Neuron (in vitro differentiated cells): ENCODE data around the gene ZMYND12.
A peak's percentile ranks its signal among the peaks of the same experiment; 100 is the strongest.
"Not testable (repeated sequence)": the region's sequence is repeated elsewhere in the genome, so short reads cannot be mapped to it uniquely, and the experiment has no call there.

Experiments used
- H2AFZ ChIP-seq: one replicate; pipeline ENCODE4 v1.6.1; 2013; ENCODE audit warnings: low read depth, mild to moderate bottlenecking, inconsistent platforms, low read length, moderate library complexity
- H3K27me3 ChIP-seq: one replicate; pipeline ENCODE4 v1.6.1; 2013; ENCODE audit warnings: low read length; ENCODE audit not compliant: insufficient read depth
- H3K36me3 ChIP-seq: one replicate; pipeline ENCODE4 v1.6.1; 2013; ENCODE audit warnings: low read length; ENCODE audit not compliant: insufficient read depth
- H3K4me1 ChIP-seq: one replicate; pipeline ENCODE4 v1.6.1; 2013; ENCODE audit warnings: low read length; ENCODE audit not compliant: insufficient read depth
- H3K4me3 ChIP-seq: 2 replicates; pipeline ENCODE4 v1.5.1; 2013; ENCODE audit warnings: mild to moderate bottlenecking, low read length, moderate library complexity
- H3K9me3 ChIP-seq: one replicate; pipeline ENCODE4 v1.6.1; 2013; ENCODE audit warnings: low read length

ZMYND12 gene, protein sequence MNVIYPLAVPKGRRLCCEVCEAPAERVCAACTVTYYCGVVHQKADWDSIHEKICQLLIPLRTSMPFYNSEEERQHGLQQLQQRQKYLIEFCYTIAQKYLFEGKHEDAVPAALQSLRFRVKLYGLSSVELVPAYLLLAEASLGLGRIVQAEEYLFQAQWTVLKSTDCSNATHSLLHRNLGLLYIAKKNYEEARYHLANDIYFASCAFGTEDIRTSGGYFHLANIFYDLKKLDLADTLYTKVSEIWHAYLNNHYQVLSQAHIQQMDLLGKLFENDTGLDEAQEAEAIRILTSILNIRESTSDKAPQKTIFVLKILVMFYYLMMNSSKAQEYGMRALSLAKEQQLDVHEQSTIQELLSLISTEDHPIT

DNA sequence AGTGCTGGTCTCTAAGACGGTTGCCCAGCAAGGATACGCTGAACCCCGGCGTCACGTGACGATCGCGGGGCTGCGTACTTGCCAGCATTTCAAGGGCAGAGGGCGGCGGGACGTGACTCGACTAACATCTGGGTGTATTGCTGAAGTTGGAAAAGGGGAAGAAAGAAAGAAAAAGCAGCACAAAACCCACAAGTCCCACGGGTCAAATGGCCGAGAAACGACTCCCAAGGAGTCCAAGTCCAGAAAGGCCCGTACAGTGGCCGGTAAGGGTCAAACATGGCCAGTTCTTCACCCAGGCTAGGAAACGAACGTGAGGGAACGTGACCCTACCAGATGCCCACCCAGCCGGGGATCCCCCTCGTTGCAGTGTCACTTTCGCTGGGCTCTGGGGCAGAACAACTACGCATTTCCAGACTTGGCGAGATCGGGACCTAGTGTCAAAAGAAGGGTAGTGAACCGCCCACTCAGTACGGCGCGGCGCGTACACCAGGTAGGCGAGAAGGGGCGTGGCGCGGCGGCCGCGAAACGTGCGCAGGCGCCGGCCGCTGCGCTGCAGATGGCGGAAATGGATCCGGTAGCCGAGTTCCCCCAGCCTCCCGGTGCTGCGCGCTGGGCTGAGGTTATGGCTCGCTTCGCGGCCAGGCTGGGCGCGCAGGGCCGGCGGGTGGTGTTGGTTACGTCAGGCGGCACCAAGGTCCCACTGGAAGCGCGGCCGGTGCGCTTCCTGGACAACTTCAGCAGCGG lies at the start of gene ZMYND12, which contains the start of gene PPCS:
Gene ZMYND12 (minus strand): TSS at position 13 of the 744 bp plus-strand sequence. CDS start 25 bp downstream, outside the sequence.
Gene PPCS (plus strand): TSS at position 534 of the 744 bp plus-strand sequence. CDS start 23 bp downstream, at position 557.
- Histone ChIP-seq H2AFZ (peak within 1 kb of the TSS; percentile 56), H3K9me3 (no peaks in the 10 kb centered on the region), H3K4me3 (peak within 1 kb of the TSS; percentile 67), H3K27me3 (no peaks in the 10 kb centered on the region), H3K4me1 (no peaks in the 10 kb centered on the region), H3K36me3 (peaks cover 3% of the 10 kb centered on the region)

DNA sequence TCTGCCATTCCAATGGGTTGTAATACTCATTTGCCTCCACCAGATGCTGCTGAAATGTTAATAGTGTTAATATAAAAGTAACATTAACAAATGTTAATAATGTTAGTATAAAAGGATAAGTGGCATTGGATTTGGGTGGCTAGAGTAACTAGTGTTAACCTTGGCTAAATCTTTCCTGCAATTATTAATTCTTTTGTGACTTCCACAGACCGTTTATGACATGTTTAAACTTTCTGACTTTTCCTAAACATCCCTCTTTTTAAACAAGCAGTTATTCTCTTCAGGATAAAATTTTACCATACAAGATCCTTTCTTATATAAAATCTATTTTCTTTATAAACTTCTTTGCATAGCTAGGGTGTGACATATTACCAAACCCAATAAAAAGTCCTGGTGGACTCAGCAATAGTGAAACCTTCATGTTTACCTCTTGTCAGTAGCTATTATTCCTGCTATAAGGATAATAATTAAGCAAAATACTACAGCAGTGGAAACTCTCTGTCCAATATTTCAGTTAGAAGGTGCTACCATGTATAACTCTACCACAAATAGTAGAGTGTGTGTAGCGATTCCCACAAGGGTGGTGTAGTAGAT lies 48.8 kb upstream of the ZMYND12 start:
- Histone ChIP-seq H3K9me3 (peaks cover 38% of the 10 kb centered on the region), H3K4me3 (no peak overlapping the region), H3K36me3 (peaks cover 4% of the 10 kb centered on the region), H3K27me3 (no peaks in the 10 kb centered on the region), H2AFZ (no peak overlapping the region), H3K4me1 (no peaks in the 10 kb centered on the region)

DNA sequence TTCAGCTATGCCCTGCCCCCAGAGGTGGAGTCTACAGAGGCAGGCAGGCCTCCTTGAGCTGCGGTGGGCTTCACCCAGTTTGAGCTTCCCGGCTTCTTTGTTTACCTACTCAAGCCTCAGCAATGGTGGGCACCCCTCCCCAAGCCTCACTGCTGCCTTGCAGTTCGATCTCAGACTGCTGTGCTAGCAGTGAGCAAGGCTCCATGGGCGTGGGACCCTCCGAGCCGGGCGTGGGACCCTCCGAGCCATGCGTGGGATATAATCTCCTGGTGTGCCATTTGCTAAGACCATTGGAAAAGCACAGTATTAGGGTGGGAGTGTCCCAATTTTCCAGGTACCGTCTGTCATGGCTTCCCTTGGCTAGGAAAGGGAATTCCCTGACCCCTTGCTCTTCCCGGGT lies 46.2 kb upstream of the ZMYND12 start:
- H3K4me3 ChIP-seq, H3K27me3 ChIP-seq, H2AFZ ChIP-seq, H3K4me1 ChIP-seq: not testable (repeated sequence)
- H3K9me3 ChIP-seq, result peaks cover 28% of the 10 kb centered on the region
- peaks cover 11% of the 10 kb centered on the region for H3K36me3 ChIP-seq

DNA sequence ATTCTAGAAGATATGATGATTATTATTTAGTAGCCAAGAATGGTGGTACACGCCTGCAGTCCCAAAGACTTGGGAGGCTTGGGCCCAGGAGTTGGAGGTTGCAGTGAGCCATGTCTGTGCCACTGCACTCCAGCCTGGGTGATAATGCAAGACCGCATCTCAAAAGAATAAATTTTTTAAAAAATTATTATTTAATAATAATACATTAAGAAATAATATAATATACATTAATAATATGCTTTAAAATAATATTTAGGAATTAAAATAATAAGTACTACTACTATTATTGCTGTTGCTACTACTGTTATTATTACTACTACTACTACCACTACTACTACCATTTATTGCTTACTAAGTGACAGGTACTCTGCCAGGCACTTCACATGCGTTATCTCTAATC lies 34.4 kb upstream of the ZMYND12 start:
- Histone ChIP-seq H3K27me3 (no peaks in the 10 kb centered on the region), H3K36me3 (peaks cover 10% of the 10 kb centered on the region), H3K4me3 (no peak overlapping the region), H3K4me1 (no peaks in the 10 kb centered on the region), H2AFZ (no peak overlapping the region), H3K9me3 (no peaks in the 10 kb centered on the region)

DNA sequence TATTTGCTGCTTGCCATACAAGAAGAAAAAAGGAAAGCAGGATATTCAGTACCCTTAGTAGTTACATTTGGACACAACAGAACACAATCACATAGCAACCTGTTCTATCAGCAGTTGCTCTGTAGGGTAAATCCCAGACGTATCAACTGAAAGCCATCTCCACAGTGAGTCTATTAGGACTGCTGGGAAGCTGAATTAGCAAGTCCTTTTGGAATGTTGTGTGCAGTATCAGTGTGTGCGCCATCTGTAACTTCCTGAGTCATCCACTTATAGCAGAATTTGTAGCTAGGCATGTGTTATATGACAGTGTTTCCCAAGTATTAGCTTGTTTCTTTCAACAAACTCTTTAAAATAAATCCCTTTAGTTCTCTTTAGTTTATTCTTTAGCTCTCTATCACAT lies 28.6 kb upstream of the ZMYND12 start:
- no peaks in the 10 kb centered on the region for H3K9me3 ChIP-seq
- H3K27me3 ChIP-seq, result no peaks in the 10 kb centered on the region
- no peaks in the 10 kb centered on the region for H3K4me1 ChIP-seq
- H3K36me3 ChIP-seq, result peaks cover 11% of the 10 kb centered on the region
- H3K4me3 ChIP-seq, result no peak overlapping the region
- no peak overlapping the region for H2AFZ ChIP-seq

DNA sequence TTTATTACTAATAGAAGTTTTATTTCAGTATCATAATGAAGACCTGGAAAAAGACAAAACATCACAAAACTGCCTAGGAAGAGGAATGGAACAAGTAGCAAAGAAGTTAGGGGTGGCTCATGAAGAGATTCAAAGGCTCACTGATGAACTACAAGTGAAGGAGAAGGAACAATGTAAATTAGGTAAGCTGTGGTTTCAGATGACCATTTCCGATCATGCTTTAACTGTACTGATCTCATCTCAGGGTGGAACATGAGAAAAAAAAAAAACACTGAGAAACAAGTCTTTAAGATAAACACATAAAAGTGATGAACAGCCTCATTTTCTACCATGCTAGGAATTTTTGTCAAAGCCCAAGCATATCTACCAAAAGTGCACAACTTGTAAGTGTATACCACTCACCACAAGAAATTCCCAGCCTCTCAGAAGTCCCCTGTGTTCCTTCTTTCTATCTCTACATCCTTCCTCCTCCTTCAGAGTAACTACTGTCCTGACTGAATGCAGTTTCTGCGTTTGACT lies 26.9 kb upstream of the ZMYND12 start:
- H2AFZ ChIP-seq, result no peak overlapping the region
- no peaks in the 10 kb centered on the region for H3K9me3 ChIP-seq
- H3K4me3 ChIP-seq, result no peak overlapping the region
- peaks cover 11% of the 10 kb centered on the region for H3K36me3 ChIP-seq
- no peaks in the 10 kb centered on the region for H3K4me1 ChIP-seq
- H3K27me3 ChIP-seq, result no peaks in the 10 kb centered on the region

DNA sequence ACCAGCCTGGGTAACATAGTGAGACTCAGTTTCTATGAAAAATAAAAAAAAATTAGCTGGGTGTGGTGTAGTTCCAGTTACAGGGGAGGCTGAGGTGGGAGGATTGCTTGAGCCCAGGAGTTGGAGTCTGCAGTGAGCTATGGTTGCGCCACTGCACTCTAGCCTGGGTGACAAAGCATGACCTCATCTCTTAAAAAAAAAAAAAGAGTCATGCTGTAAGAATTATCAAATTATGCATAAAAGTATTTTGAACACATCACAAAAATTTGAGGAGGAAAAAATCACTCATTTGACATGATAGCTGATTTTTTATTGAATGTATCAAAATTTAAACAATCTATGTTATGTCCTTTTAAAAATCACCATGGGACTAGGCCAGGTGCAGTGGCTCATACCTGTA lies 25.1 kb upstream of the ZMYND12 start:
- H3K9me3 ChIP-seq, result no peaks in the 10 kb centered on the region
- no peaks in the 10 kb centered on the region for H3K4me1 ChIP-seq
- H3K27me3 ChIP-seq, result no peaks in the 10 kb centered on the region
- no peak overlapping the region for H3K4me3 ChIP-seq
- H2AFZ ChIP-seq, result no peak overlapping the region
- peaks cover 11% of the 10 kb centered on the region for H3K36me3 ChIP-seq

DNA sequence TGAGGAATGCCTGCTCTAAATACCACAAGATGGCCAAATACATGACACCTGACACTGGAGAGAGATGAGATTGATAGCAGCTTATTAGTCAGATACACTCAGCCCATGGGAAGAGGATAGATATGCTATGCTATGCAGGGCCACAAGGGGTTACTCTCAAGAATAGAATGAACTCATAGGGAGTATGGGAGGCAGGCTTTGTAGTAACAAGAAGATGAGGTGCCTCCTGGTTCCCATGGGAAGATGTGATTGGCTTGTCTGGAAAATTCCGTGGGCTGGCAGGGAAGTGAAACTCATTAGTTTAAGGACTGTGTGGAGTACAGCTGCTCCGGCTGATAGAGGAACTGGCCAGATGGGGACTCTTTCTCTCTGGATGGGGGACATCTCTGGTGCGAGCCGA lies 23.8 kb upstream of the ZMYND12 start:
- Histone ChIP-seq H3K4me3 (no peak overlapping the region), H3K36me3 (peaks cover 9% of the 10 kb centered on the region), H2AFZ (no peak overlapping the region), H3K4me1 (no peaks in the 10 kb centered on the region), H3K9me3 (no peaks in the 10 kb centered on the region), H3K27me3 (no peaks in the 10 kb centered on the region)

DNA sequence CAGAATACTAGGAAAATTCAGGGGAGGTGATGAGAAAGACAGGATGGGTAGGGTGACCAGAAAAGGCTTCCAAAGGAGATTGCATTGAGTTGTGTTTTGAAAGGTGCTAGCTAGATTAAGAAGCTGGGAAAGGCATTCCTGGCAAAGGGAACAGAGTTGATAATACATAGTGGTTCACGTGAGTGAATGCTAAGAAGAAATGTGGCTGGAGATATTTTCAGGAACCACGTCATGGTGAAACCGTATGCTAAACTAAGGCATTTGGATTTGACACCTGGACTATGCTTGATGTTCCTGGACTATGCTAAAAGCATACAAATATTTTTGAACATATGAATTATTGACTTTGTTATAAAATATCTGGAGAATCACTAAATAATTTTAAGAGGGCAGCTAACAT lies 22.0 kb upstream of the ZMYND12 start:
- H3K4me3 ChIP-seq, result no peak overlapping the region
- no peaks in the 10 kb centered on the region for H3K27me3 ChIP-seq
- H3K36me3 ChIP-seq, result peaks cover 18% of the 10 kb centered on the region
- no peaks in the 10 kb centered on the region for H3K4me1 ChIP-seq
- no peak overlapping the region for H2AFZ ChIP-seq
- no peaks in the 10 kb centered on the region for H3K9me3 ChIP-seq

DNA sequence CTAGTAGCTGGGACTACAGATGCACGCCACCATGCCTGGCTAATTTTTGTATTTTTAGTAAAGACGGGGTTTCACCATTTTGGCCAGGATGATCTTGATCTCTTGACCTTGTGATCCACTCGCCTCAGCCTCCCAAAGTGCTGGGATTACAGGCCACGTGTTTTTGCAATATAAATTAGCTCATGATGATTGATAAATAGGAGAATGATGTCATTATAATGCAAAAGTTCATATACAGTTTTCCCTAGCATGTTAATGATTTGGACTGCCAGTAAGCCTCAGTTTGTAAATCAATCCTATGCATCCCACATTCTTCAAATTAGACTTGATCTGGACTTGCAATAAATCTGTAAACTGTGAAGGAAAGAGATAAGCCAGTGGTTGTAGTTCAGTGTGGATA lies 21.5 kb upstream of the ZMYND12 start:
- H3K4me3 ChIP-seq, H3K4me1 ChIP-seq, H3K9me3 ChIP-seq, H2AFZ ChIP-seq, H3K27me3 ChIP-seq: not testable (repeated sequence)
- peaks cover 18% of the 10 kb centered on the region for H3K36me3 ChIP-seq

DNA sequence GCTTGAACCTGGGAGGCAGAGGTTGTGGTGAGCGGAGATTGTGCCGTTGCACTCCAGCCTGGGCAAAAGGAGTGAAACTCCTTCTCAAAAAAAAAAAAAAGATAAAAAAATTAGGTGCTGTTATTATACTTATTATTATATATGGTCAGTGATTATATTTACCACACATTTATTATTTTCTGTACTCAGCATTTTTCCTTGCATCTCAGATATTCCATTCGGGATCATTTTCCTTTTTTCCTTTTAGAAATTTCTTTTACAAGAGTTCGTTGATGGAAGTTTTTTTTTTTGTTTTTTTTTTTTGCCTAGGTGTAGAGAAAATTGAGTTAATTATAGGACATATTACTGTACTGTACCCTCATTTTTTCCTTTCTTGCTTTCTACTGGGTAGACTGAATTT lies 20.8 kb upstream of the ZMYND12 start:
- Histone ChIP-seq H2AFZ (no peak overlapping the region), H3K36me3 (peaks cover 15% of the 10 kb centered on the region), H3K9me3 (no peaks in the 10 kb centered on the region), H3K4me3 (no peak overlapping the region), H3K4me1 (no peaks in the 10 kb centered on the region), H3K27me3 (no peaks in the 10 kb centered on the region)

DNA sequence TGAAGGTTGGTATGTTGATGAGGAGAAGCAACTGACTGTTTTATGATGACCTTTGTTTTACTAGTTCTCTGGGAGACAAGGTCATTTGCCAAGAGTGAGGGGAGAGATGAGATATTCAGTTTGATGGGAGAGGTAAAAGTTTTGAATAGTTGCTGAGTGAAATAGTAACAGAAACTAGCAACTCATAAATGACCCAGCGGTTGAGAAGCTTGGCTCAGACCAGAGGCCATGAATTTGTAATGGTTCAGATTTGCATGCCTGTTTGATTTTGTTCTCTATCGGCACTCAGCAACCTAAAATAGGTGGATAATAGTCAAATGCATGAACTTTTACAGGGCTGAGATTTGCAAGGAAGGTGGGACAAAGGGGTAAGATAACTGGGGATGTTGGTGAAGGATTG lies 13.9 kb upstream of the ZMYND12 start:
- no peak overlapping the region for H3K4me3 ChIP-seq
- H3K27me3 ChIP-seq, result no peaks in the 10 kb centered on the region
- peaks cover 8% of the 10 kb centered on the region for H3K36me3 ChIP-seq
- H2AFZ ChIP-seq, result no peak overlapping the region
- no peaks in the 10 kb centered on the region for H3K4me1 ChIP-seq
- no peaks in the 10 kb centered on the region for H3K9me3 ChIP-seq

DNA sequence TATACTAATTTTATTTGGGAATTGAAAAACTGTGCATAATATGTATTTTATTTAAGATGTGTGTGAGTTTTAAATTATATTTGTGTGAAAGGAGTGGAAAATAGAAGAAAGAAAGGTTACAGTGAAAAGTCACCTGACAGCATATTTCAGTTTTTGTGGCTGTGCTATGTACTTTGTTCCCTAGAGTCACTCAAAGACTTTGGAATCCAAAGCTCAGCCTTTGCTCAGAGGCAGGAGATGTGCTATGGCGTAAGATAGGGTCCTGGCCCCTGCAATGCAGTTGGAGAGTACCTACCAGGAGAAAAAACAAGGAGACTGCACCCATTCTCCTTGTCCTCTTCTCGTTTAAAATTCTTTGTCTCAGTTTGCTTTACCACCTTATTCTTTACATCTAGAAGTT lies 10.2 kb upstream of the ZMYND12 start:
- Histone ChIP-seq H2AFZ (no peak overlapping the region), H3K36me3 (no peaks in the 10 kb centered on the region), H3K27me3 (no peaks in the 10 kb centered on the region), H3K4me3 (no peak overlapping the region), H3K4me1 (peaks cover 17% of the 10 kb centered on the region), H3K9me3 (no peaks in the 10 kb centered on the region)
